Measurements from ENCODE around the gene CHST3. TPM values are rescaled to one million over a fixed set of nuclear protein-coding genes. Genes with fewer than 3 reads are reported as not detected.

CHST3 gene
- total RNA-seq, 1 donor from 2014 or later, result 26.0 TPM

DNA sequence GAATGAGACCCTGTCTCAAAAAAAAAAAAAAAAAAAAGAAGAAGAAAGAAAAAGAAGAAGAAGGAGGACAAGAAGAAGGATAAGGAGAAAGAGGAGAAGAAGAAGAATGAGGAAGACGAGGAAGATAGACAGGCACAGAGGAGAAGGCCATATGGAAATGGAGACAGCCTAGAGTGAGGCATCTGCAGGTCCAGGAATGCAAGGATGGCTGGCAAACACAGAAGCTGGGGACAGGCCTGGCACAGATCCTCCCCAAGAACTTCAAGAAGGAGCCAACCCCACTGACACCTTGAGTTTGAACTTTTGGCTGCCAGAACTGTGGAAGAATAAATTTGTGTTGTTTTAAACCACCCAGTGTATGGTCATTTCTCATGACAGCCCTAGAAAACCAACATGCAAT lies 85.3 kb downstream of the CHST3 start:
- Histone ChIP-seq H3K4me3 (no peak overlapping the region), H3K4me1 (peaks cover 3% of the 10 kb centered on the region), H3K27ac (no peak overlapping the region), H3K36me3 (no peaks in the 10 kb centered on the region), H3K27me3 (no peaks in the 10 kb centered on the region), H3K9me3 (no peaks in the 10 kb centered on the region)
- DNase-seq (ENCODE audit: extremely low spot score in 2 of 2), result no peak
- intact Hi-C loops (cut with DNase I), result loop anchor here (5.0 kb wide), 2 partner anchors 97 to 288 kb away; no protein-coding TSS in a partner anchor
- TF ChIP-seq POLR2A (IDR thresholded peaks at IDR 0.05) (no peak), POLR2AphosphoS5 (IDR thresholded peaks at IDR 0.05; ENCODE audit: insufficient read depth in 1 of 2, low read depth in 1 of 2) (no peak)
- TF ChIP-seq, protein P1, sequence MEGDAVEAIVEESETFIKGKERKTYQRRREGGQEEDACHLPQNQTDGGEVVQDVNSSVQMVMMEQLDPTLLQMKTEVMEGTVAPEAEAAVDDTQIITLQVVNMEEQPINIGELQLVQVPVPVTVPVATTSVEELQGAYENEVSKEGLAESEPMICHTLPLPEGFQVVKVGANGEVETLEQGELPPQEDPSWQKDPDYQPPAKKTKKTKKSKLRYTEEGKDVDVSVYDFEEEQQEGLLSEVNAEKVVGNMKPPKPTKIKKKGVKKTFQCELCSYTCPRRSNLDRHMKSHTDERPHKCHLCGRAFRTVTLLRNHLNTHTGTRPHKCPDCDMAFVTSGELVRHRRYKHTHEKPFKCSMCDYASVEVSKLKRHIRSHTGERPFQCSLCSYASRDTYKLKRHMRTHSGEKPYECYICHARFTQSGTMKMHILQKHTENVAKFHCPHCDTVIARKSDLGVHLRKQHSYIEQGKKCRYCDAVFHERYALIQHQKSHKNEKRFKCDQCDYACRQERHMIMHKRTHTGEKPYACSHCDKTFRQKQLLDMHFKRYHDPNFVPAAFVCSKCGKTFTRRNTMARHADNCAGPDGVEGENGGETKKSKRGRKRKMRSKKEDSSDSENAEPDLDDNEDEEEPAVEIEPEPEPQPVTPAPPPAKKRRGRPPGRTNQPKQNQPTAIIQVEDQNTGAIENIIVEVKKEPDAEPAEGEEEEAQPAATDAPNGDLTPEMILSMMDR (IDR thresholded peaks at IDR 0.05), result no peak

DNA sequence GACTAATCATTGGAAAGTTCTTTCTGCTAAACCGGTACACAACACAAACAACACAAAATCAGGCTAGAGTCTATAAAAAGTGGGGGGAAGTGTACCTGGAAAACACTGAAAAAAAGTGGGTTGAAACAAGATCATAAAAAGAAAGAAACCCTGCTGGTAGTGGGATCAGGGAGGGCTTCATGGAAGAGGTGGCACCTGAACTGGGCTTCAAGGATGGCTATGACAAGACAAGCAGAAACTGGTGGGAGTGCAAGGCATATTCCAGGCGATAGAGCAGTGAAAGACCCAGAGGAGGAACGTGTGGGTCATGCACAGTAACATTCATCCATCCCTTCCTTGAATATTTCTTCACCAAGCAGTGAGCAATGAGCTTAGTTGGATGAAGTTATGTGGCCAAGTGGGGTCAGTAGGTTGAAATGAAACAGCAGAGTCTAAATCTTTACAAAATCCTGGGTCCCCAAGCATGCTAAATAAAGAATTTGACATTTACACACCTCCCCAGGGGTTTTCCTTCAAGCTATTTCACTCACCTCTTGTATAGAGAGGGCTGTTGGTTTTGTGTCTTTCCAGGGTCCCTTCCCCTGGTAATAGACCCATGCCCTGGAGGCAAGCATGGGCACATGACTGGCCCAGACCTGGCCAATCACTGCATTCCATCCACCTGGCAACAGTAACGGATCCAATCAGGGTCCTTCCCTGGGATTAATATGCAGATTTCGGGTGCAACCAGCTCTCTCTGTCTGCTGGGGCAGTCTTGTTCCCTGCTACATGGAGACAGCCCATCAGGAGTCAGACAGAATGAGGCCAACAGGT lies 86.0 kb downstream of the CHST3 start:
- no peak overlapping the region for H3K4me3 ChIP-seq

DNA sequence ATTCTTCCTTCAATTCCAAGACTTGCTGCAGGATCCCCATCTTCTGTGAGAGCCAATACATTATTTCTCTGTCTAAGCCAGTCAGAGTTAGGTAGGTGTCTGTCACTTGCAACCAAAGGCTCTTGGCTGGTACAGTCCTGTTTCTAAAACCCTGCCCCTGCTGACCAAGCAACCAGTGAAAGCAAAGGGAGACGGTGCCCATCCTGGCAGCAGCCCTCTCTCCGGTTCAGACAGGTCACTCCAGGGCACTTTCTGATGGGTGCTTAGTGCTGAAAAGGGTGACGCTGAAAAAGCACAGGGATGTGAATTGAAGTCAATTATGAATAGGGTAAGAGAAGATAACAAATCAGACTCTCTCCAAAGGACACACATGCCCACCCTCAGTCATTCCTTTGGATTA lies 86.7 kb downstream of the CHST3 start:
- H3K4me1 ChIP-seq, result no peaks in the 10 kb centered on the region
- TF ChIP-seq POLR2A (IDR thresholded peaks at IDR 0.05) (no peak), POLR2AphosphoS5 (IDR thresholded peaks at IDR 0.05; ENCODE audit: insufficient read depth in 1 of 2, low read depth in 1 of 2) (no peak)
- TF ChIP-seq, protein P1 (IDR thresholded peaks at IDR 0.05), result no peak
- no peaks in the 10 kb centered on the region for H3K9me3 ChIP-seq
- intact Hi-C loops (cut with DNase I), result loop anchor here (10.0 kb wide), 1 partner anchor 164 kb away; the partner anchor contains the start of genes ANAPC16 and ASCC1
- H3K36me3 ChIP-seq, result no peaks in the 10 kb centered on the region
- DNase-seq (ENCODE audit: extremely low spot score in 2 of 2), result no peak
- H3K27ac ChIP-seq, result no peak overlapping the region
- no peak overlapping the region for H3K4me3 ChIP-seq
- H3K27me3 ChIP-seq, result no peaks in the 10 kb centered on the region

More for the DNA sequence above, 86.0 kb downstream of the CHST3 start:
- no peaks in the 10 kb centered on the region for H3K4me1 ChIP-seq
- TF ChIP-seq, protein P1 (IDR thresholded peaks at IDR 0.05), result no peak
- TF ChIP-seq POLR2A (IDR thresholded peaks at IDR 0.05), result no peak
- TF ChIP-seq POLR2AphosphoS5 (IDR thresholded peaks at IDR 0.05; ENCODE audit: insufficient read depth in 1 of 2, low read depth in 1 of 2), result no peak
- intact Hi-C loops (cut with DNase I), result loop anchor here (5.0 to 10.0 kb wide), 3 partner anchors 98 to 287 kb away; partner anchors contain the start of genes ANAPC16 and ASCC1
- no peak for DNase-seq (ENCODE audit: extremely low spot score in 2 of 2)
- H3K9me3 ChIP-seq, result no peaks in the 10 kb centered on the region
- H3K27ac ChIP-seq, result no peak overlapping the region
- no peaks in the 10 kb centered on the region for H3K36me3 ChIP-seq
- H3K27me3 ChIP-seq, result no peaks in the 10 kb centered on the region

DNA sequence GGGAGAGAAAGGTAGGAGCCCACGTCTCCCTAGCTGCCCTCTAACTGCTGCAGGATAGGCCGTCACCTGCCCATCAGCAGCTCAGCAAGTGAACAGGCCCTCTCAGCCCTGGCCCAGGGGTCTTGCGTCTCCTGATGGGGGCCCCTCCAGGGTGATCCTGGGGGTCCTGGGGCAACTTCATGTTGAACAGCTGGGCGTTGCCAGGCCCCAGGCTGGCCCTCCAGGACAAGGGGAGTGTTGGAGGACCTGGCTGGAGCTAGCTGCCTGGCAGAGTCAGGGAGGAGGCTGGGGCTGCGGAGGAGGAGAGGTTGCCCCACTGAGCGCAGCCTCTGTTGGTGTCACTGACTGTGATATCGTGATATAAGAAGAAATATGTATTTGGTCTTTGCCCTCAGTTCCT lies 89.5 kb downstream of the CHST3 start:
- H3K4me3 ChIP-seq, result no peak overlapping the region
- DNase-seq (ENCODE audit: extremely low spot score in 2 of 2), result no peak
- no peaks in the 10 kb centered on the region for H3K9me3 ChIP-seq
- H3K27me3 ChIP-seq, result no peaks in the 10 kb centered on the region
- H3K36me3 ChIP-seq, result no peaks in the 10 kb centered on the region
- TF ChIP-seq POLR2A (IDR thresholded peaks at IDR 0.05) (no peak), POLR2AphosphoS5 (IDR thresholded peaks at IDR 0.05; ENCODE audit: insufficient read depth in 1 of 2, low read depth in 1 of 2) (no peak)
- TF ChIP-seq, protein P1 (IDR thresholded peaks at IDR 0.05), result no peak
- no peak overlapping the region for H3K27ac ChIP-seq
- intact Hi-C loops (cut with DNase I), result loop anchor here (10.0 kb wide), 1 partner anchor 161 kb away; the partner anchor contains the start of genes ANAPC16 and ASCC1
- H3K4me1 ChIP-seq, result no peaks in the 10 kb centered on the region

DNA sequence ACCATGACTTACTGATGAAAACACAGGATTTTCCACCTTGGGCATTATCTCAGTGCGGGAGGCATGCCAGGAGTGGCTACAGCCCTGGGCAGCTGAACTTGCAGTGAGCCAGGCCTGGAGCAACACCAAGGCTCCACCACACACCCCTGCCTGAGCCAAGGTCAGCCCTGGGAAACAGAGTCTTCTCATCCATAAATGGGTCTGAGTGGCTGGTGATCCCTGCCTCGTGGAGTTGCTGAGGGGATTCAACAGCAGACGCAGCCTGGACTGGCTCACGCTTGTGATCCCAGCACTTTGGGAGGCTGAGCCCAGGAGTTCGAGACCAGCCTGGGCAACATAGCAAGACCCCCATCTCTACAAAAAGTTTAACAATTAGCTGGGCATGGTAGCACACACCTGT lies 91.9 kb downstream of the CHST3 start:
- Histone ChIP-seq H3K9me3 (no peaks in the 10 kb centered on the region), H3K36me3 (no peaks in the 10 kb centered on the region), H3K4me3 (no peak overlapping the region), H3K27me3 (no peaks in the 10 kb centered on the region), H3K27ac (no peak overlapping the region), H3K4me1 (no peaks in the 10 kb centered on the region)
- DNase-seq (ENCODE audit: extremely low spot score in 2 of 2), result no peak
- TF ChIP-seq POLR2A (IDR thresholded peaks at IDR 0.05) (no peak), POLR2AphosphoS5 (IDR thresholded peaks at IDR 0.05; ENCODE audit: insufficient read depth in 1 of 2, low read depth in 1 of 2) (no peak)
- TF ChIP-seq, protein P1 (IDR thresholded peaks at IDR 0.05), result no peak
- intact Hi-C loops (cut with DNase I), result loop anchor here (10.0 kb wide), 1 partner anchor 159 kb away; the partner anchor contains the start of genes ANAPC16 and ASCC1
